ENCODE data around the gene TRIM25.

Gene TRIM25

GRCh38 chr17:56894859-56895455, 18.9 kb downstream of the TRIM25 start:
- ChIA-PET CTCF (interaction anchor here (0.8 to 1.8 kb wide), 5 partner anchors 13 to 115 kb away, joined by 3 to 7 read pairs (median 4); no protein-coding TSS in a partner anchor), POLR2A (interaction anchor here (1.6 kb wide), 1 partner anchor 15 kb away, joined by 6 read pairs; no protein-coding TSS in a partner anchor)
- no peak for DNase-seq (ENCODE audit: extremely low spot score)
- TF ChIP-seq CTCF (IDR thresholded peaks at IDR 0.05; ENCODE audit: control extremely low read depth, extremely low read depth, low read depth, missing control alignments) = no peak

- no peak for TF ChIP-seq CTCF (IDR thresholded peaks at IDR 0.05; ENCODE audit: control extremely low read depth, extremely low read depth, low read depth, missing control alignments)
- DNase-seq (ENCODE audit: extremely low spot score) = no peak
- CTCF ChIA-PET = interaction anchor here (0.9 to 1.8 kb wide), 4 partner anchors 10 to 46 kb away, joined by 4 to 7 read pairs (median 4); no protein-coding TSS in a partner anchor
- POLR2A ChIA-PET = interaction anchor here (0.6 to 1.2 kb wide), 2 partner anchors 9 to 26 kb away, joined by 3 read pairs; no protein-coding TSS in a partner anchor
These were observed 20.3 kb downstream of the TRIM25 start for GRCh38 chr17:56893503-56893902.

GRCh38 chr17:56892333-56892732, 21.5 kb downstream of the TRIM25 start:
- DNase-seq (ENCODE audit: extremely low spot score) = no peak
- TF ChIP-seq CTCF (IDR thresholded peaks at IDR 0.05; ENCODE audit: control extremely low read depth, extremely low read depth, low read depth, missing control alignments) = no peak
- POLR2A ChIA-PET = no interaction called here
- CTCF ChIA-PET = interaction anchor here (4.9 kb wide), 1 partner anchor 18 kb away, joined by 20 read pairs; no protein-coding TSS in a partner anchor

GRCh38 chr17:56891751-56892150, 22.1 kb downstream of the TRIM25 start:
- TF ChIP-seq CTCF (IDR thresholded peaks at IDR 0.05; ENCODE audit: control extremely low read depth, extremely low read depth, low read depth, missing control alignments) = no peak
- DNase-seq (ENCODE audit: extremely low spot score) = no peak
- ChIA-PET POLR2A (no interaction called here), CTCF (interaction anchor here (0.9 to 4.9 kb wide), 3 partner anchors 10 to 33 kb away, joined by 3 to 20 read pairs (median 8); no protein-coding TSS in a partner anchor)

- DNase-seq (ENCODE audit: extremely low spot score) = no peak
- no peak for TF ChIP-seq CTCF (IDR thresholded peaks at IDR 0.05; ENCODE audit: control extremely low read depth, extremely low read depth, low read depth, missing control alignments)
- ChIA-PET CTCF (interaction anchor here (0.9 to 4.9 kb wide), 6 partner anchors 10 to 72 kb away, joined by 3 to 20 read pairs (median 7); no protein-coding TSS in a partner anchor), POLR2A (interaction anchor here (1.3 kb wide), 1 partner anchor 23 kb away, joined by 4 read pairs; the partner anchor contains the start of gene TRIM25)
These were observed 22.8 kb downstream of the TRIM25 start for GRCh38 chr17:56890906-56891674.

GRCh38 chr17:56890390-56890789, 23.5 kb downstream of the TRIM25 start:
- CTCF ChIA-PET = interaction anchor here (1.0 to 4.9 kb wide), 6 partner anchors 11 to 71 kb away, joined by 3 to 20 read pairs (median 7); no protein-coding TSS in a partner anchor

More at GRCh38 chr17:56890390-56890789, 23.5 kb downstream of the TRIM25 start:
- POLR2A ChIA-PET = interaction anchor here (1.3 kb wide), 1 partner anchor 23 kb away, joined by 4 read pairs; the partner anchor contains the start of gene TRIM25
- DNase-seq (ENCODE audit: extremely low spot score) = no peak
- TF ChIP-seq CTCF (IDR thresholded peaks at IDR 0.05; ENCODE audit: control extremely low read depth, extremely low read depth, low read depth, missing control alignments) = no peak

All from GM10248 (cell line).